Transverse colon (tissue), 4 donors: ENCODE measurements around the gene TRPM1.

ENCODE experiments used
- EP300 ChIP-seq: sonication (generic); formaldehyde crosslinking; IDR thresholded peaks from one replicate; pipeline ENCODE4 v1.6.1; 2017; ENCODE audit warnings: antibody characterized with exemption, low read depth
- POLR2A ChIP-seq: fragments of 450-650 bp; IDR thresholded peaks from one replicate; pipeline ENCODE4 v1.6.1; 2016; ENCODE audit warnings: antibody characterized with exemption, mild to moderate bottlenecking, moderate library complexity
- POLR2AphosphoS5 ChIP-seq, 3 donors: sonication (generic); formaldehyde crosslinking; IDR thresholded peaks; one replicate each; pipeline ENCODE4 v1.6.1; 2016; ENCODE audit warnings: antibody characterized with exemption in 3 of 3
- TF ChIP-seq, protein P1 (sequence below), 5 experiments: fragments of 200-600 bp in 3 of 5; fragments of 450-650 bp in 2 of 5; sonication (generic) in 3 of 5; IDR thresholded peaks; 1 replicate in 2 of 5; 2 replicates in 3 of 5; pipeline ENCODE4 v1.5.1; 2016 to 2017; ENCODE audit warnings: antibody characterized with exemption in 5 of 5, inconsistent platforms in 3 of 5, mild to moderate bottlenecking in 2 of 5, moderate library complexity in 1 of 5

DNA sequence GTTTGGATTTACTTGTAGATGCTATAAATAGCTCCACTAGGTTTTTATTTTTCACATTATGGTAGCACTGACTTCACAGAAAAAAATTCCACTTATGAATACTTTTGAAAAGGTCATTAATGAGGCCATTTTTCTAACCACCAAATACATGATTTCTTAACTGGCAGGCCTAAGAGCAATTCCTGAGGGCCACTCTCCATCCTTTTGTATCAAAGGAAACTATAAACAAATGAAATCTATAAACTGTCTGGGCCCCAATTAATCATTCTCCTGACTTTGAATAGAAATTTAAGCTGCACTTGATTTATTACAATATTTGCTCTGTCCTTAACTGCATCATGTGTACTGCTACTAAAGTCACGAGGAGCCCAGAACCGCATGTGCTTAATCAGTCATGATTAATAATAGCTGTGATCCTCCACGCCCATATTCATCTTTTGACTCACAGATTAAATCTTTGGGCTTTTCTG, 85.0 kb downstream of the TRPM1 start:
- TF ChIP-seq, protein P1, sequence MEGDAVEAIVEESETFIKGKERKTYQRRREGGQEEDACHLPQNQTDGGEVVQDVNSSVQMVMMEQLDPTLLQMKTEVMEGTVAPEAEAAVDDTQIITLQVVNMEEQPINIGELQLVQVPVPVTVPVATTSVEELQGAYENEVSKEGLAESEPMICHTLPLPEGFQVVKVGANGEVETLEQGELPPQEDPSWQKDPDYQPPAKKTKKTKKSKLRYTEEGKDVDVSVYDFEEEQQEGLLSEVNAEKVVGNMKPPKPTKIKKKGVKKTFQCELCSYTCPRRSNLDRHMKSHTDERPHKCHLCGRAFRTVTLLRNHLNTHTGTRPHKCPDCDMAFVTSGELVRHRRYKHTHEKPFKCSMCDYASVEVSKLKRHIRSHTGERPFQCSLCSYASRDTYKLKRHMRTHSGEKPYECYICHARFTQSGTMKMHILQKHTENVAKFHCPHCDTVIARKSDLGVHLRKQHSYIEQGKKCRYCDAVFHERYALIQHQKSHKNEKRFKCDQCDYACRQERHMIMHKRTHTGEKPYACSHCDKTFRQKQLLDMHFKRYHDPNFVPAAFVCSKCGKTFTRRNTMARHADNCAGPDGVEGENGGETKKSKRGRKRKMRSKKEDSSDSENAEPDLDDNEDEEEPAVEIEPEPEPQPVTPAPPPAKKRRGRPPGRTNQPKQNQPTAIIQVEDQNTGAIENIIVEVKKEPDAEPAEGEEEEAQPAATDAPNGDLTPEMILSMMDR (IDR thresholded peaks at IDR 0.05): no peak
- TF ChIP-seq EP300 (no peak), POLR2A (no peak), POLR2AphosphoS5 (IDR thresholded peaks at IDR 0.05) (no peak)
